ENCODE results near the gene SFXN2. TPM values are rescaled to one million over a fixed set of nuclear protein-coding genes. Genes with fewer than 3 reads are reported as not detected.

The SFXN2 gene
- polyA plus RNA-seq, 1 experiment = 6.5 TPM

DNA sequence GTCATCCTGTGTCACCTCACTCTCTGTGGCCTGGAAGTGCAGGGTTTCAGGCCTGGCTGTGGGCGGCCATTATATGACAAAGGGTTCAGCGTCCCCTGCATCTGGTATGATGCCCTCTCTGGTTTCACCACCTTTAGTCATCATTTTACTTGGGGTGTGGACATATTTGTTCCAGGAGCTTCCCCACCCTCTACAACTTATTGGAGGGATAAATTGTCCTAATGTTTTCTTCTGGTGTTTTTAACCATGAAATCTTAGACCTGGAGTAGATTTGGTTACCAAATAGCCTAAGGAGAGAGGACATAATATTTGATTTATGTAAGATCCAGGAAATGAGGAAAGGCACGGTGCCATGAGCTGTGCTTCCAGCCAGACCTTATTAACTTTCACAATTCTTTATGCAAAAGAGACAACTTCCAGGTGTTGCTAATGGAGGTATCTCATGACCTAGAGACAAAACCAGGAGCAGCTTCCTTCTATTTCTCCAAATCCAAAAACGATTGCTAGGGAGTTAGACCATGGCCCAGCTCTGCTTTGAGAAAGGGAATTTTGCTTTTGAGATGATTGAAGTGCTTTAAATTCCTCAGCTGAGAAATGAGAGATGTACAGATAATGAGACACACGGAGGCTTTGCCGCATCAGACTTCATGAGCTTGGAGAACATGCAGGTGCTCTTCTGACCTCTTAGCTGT is 50.2 kb downstream of the SFXN2 start:
- CTCF ChIA-PET = interaction anchor here (0.8 to 3.1 kb wide), 3 partner anchors 11 to 15 kb away, joined by 3 to 27 read pairs (median 3); no protein-coding TSS in a partner anchor
- DNase-seq (ENCODE audit: low read depth, low spot score) = no peak
- no peak for TF ChIP-seq CTCF (IDR thresholded peaks at IDR 0.05; ENCODE audit: low read depth, low read length)
- POLR2A ChIA-PET = interaction anchor here (0.6 to 1.2 kb wide), 4 partner anchors 11 to 86 kb away, joined by 3 to 6 read pairs (median 5); partner anchors contain the start of gene WBP1L
- Histone ChIP-seq H3K4me3 (ENCODE audit: low read depth, low read length) (no peak overlapping the region), H3K27ac (ENCODE audit: low read depth, low read length) (no peak overlapping the region), H3K27me3 (ENCODE audit: control insufficient read depth, insufficient read depth, low read length) (no peaks in the 10 kb centered on the region), H3K9me3 (ENCODE audit: control insufficient read depth, insufficient read depth, low read length) (no peaks in the 10 kb centered on the region)

DNA sequence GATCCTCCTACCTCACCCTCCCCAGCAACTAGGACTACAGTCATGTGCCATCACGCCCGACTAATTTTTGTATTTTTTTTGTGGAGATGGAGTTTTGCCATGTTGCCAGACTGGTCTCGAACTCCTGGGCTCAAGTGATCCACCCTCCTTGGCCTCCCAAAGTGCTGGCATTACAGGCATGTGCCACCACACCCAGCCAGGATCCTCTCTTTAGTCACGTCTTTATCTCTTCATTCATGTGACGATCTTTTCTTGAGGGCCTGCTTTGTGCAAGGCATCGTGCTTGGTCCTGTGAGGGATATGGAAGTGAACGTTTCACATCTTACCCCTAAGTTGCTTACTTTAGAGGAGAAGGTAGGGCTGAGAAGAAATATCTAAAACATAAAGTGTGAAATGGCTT is 50.9 kb downstream of the SFXN2 start:
- Histone ChIP-seq H3K4me3 (ENCODE audit: low read depth, low read length) (no peak overlapping the region), H3K9me3 (ENCODE audit: control insufficient read depth, insufficient read depth, low read length) (no peaks in the 10 kb centered on the region), H3K27me3 (ENCODE audit: control insufficient read depth, insufficient read depth, low read length) (no peaks in the 10 kb centered on the region), H3K27ac (ENCODE audit: low read depth, low read length) (no peak overlapping the region)
- POLR2A ChIA-PET = interaction anchor here (1.1 to 1.2 kb wide), 2 partner anchors 12 to 22 kb away, joined by 4 to 6 read pairs; partner anchors contain the start of gene WBP1L
- no peak for TF ChIP-seq CTCF (IDR thresholded peaks at IDR 0.05; ENCODE audit: low read depth, low read length)
- CTCF ChIA-PET = no interaction called here
- DNase-seq (ENCODE audit: low read depth, low spot score) = no peak

- ChIA-PET CTCF (no interaction called here), POLR2A (interaction anchor here (1.0 kb wide), 1 partner anchor 14 kb away, joined by 3 read pairs; no protein-coding TSS in a partner anchor)
- no peak overlapping the region for H3K27ac ChIP-seq (ENCODE audit: low read depth, low read length)
- no peaks in the 10 kb centered on the region for H3K9me3 ChIP-seq (ENCODE audit: control insufficient read depth, insufficient read depth, low read length)
- no peak for DNase-seq (ENCODE audit: low read depth, low spot score)
- no peak for TF ChIP-seq CTCF (IDR thresholded peaks at IDR 0.05; ENCODE audit: low read depth, low read length)
- no peaks in the 10 kb centered on the region for H3K27me3 ChIP-seq (ENCODE audit: control insufficient read depth, insufficient read depth, low read length)
- no peak overlapping the region for H3K4me3 ChIP-seq (ENCODE audit: low read depth, low read length)
Observed at GRCh38 chr10:102767428-102768160, 53.2 kb downstream of the SFXN2 start.

- no peaks in the 10 kb centered on the region for H3K9me3 ChIP-seq (ENCODE audit: control insufficient read depth, insufficient read depth, low read length)
- no peak for TF ChIP-seq CTCF (IDR thresholded peaks at IDR 0.05; ENCODE audit: low read depth, low read length)
- CTCF ChIA-PET = interaction anchor here (1.5 kb wide), 1 partner anchor 17 kb away, joined by 4 read pairs; no protein-coding TSS in a partner anchor
- no peak overlapping the region for H3K27ac ChIP-seq (ENCODE audit: low read depth, low read length)
- no peak for DNase-seq (ENCODE audit: low read depth, low spot score)
- no peaks in the 10 kb centered on the region for H3K27me3 ChIP-seq (ENCODE audit: control insufficient read depth, insufficient read depth, low read length)
- H3K4me3 ChIP-seq (ENCODE audit: low read depth, low read length) = no peak overlapping the region
- POLR2A ChIA-PET = interaction anchor here (0.7 kb wide), 1 partner anchor 78 kb away, joined by 6 read pairs; no protein-coding TSS in a partner anchor
Observed at GRCh38 chr10:102769375-102770107, 55.1 kb downstream of the SFXN2 start.
